ENCODE measurements around the gene MAD2L2.

The MAD2L2 gene

DNA sequence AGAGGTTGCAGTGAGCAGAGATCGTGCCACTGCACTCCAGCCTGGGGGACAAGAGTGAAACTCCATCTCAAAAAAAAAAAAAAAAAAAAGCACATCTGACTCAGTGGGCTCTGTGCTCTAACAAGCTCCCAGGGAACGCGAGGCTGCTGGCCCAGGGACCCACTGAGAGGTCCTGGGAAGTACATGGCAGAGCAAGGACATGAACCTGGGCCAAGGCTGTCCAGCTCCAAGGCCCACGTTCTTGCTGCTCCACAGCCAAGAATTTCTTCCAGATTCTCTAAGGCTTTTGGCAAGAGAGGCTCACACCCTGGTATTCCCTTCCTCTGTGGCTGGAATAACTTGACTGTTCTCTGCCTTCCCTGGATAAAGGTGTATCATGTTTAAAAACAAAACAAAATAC is 39.6 kb upstream of the MAD2L2 start:
- H3K9ac ChIP-seq (ENCODE audit: low read length in 5 of 5): no peak overlapping the region
- no peaks in the 10 kb centered on the region for H3K36me3 ChIP-seq (ENCODE audit: control insufficient read depth in 5 of 5, insufficient read depth in 5 of 5, low read length in 5 of 5)
- H3K9me3 ChIP-seq (ENCODE audit: control insufficient read depth in 5 of 5, low read length in 5 of 5): no peaks in the 10 kb centered on the region
- H3K27ac ChIP-seq (ENCODE audit: low read depth, low read length): no peak overlapping the region
- H3K27me3 ChIP-seq (ENCODE audit: control insufficient read depth in 5 of 5, insufficient read depth in 4 of 5, low read length in 5 of 5): peaks cover 0 to 7% (median 3%) of the 10 kb centered on the region in 5 donors
- no peak overlapping the region for H3K4me3 ChIP-seq (ENCODE audit: low read depth in 1 of 5, low read length in 5 of 5)
- peaks cover 0 to 12% (median 9%) of the 10 kb centered on the region in 5 donors for H3K4me1 ChIP-seq (ENCODE audit: control insufficient read depth in 5 of 5, insufficient read depth in 5 of 5, low read length in 5 of 5)

- Histone ChIP-seq H3K9me3 (ENCODE audit: control insufficient read depth in 5 of 5, low read length in 5 of 5) (no peaks in the 10 kb centered on the region), H3K4me1 (ENCODE audit: control insufficient read depth in 5 of 5, insufficient read depth in 5 of 5, low read length in 5 of 5) (peaks cover 0 to 12% (median 9%) of the 10 kb centered on the region in 5 donors), H3K27ac (ENCODE audit: low read depth, low read length) (no peak overlapping the region), H3K27me3 (ENCODE audit: control insufficient read depth in 5 of 5, insufficient read depth in 4 of 5, low read length in 5 of 5) (peaks cover 0 to 12% (median 6%) of the 10 kb centered on the region in 5 donors), H3K9ac (ENCODE audit: low read length in 5 of 5) (no peak overlapping the region), H3K4me3 (ENCODE audit: low read depth in 1 of 5, low read length in 5 of 5) (peak overlapping the region in 2 of 5 donors; percentile 65 to 74), H3K36me3 (ENCODE audit: control insufficient read depth in 5 of 5, insufficient read depth in 5 of 5, low read length in 5 of 5) (no peaks in the 10 kb centered on the region)
Measured at GRCh38 chr1:11720033-11720376, 39.1 kb upstream of the MAD2L2 start.

DNA sequence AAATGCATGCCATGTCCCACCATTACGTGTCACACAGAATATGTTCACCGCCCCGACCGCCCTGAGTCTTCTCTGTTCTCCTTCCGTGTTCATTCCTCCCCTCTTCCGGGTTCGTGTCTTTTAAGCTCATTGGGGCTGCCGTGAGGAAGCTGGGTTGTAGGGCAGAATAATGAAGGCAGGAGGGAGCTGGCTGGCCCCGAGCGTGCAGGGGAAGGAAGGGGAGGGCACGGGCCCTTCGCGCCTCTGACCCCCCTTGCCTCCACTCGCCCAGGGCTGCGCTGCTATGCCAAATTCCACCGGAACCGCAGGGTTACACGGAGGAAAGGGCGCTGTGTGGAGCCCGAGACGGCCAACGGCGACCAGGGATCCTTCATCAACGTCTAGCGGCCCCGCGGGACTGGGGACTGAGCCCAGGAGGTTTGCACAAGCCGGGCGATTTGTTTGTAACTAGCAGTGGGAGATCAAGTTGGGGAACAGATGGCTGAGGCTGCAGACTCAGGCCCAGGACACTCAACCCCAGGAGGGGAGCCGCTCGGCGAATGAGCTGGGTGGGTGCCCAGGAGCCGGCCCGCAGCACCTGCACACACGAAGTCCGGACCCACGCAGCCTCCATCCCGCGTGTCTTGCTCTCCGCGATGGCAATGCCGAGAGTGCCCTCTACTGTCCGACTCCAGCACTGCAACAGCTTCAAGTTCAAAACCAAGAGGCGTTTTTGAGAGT is 38.5 kb upstream of the MAD2L2 start:
- peaks cover 0 to 12% (median 9%) of the 10 kb centered on the region in 5 donors for H3K4me1 ChIP-seq (ENCODE audit: control insufficient read depth in 5 of 5, insufficient read depth in 5 of 5, low read length in 5 of 5)
- no peaks in the 10 kb centered on the region for H3K36me3 ChIP-seq (ENCODE audit: control insufficient read depth in 5 of 5, insufficient read depth in 5 of 5, low read length in 5 of 5)
- H3K27me3 ChIP-seq (ENCODE audit: control insufficient read depth in 5 of 5, insufficient read depth in 4 of 5, low read length in 5 of 5): peaks cover 0 to 15% (median 10%) of the 10 kb centered on the region in 5 donors
- H3K27ac ChIP-seq (ENCODE audit: low read depth, low read length): no peak overlapping the region
- H3K9ac ChIP-seq (ENCODE audit: low read length in 5 of 5): peak overlapping the region in 3 of 5 donors; percentile 35 to 66 (median 53)
- peak overlapping the region in 4 of 5 donors; percentile 48 to 74 (median 60) for H3K4me3 ChIP-seq (ENCODE audit: low read depth in 1 of 5, low read length in 5 of 5)
- H3K9me3 ChIP-seq (ENCODE audit: control insufficient read depth in 5 of 5, low read length in 5 of 5): no peaks in the 10 kb centered on the region

- Histone ChIP-seq H3K9me3 (ENCODE audit: control insufficient read depth in 5 of 5, low read length in 5 of 5) (no peaks in the 10 kb centered on the region), H3K4me1 (ENCODE audit: control insufficient read depth in 5 of 5, insufficient read depth in 5 of 5, low read length in 5 of 5) (peaks cover 0 to 11% (median 8%) of the 10 kb centered on the region in 5 donors), H3K9ac (ENCODE audit: low read length in 5 of 5) (no peak overlapping the region), H3K36me3 (ENCODE audit: control insufficient read depth in 5 of 5, insufficient read depth in 5 of 5, low read length in 5 of 5) (no peaks in the 10 kb centered on the region), H3K27me3 (ENCODE audit: control insufficient read depth in 5 of 5, insufficient read depth in 4 of 5, low read length in 5 of 5) (peaks cover 0 to 21% (median 17%) of the 10 kb centered on the region in 5 donors), H3K4me3 (ENCODE audit: low read depth in 1 of 5, low read length in 5 of 5) (no peak overlapping the region), H3K27ac (ENCODE audit: low read depth, low read length) (no peak overlapping the region)
Measured at GRCh38 chr1:11714831-11715575, 34.1 kb upstream of the MAD2L2 start.

GRCh38 chr1:11713095-11713494 is 32.1 kb upstream of the MAD2L2 start:
- H3K27me3 ChIP-seq (ENCODE audit: control insufficient read depth in 5 of 5, insufficient read depth in 4 of 5, low read length in 5 of 5): peaks cover 5 to 26% (median 23%) of the 10 kb centered on the region in 5 donors
- no peak overlapping the region for H3K9ac ChIP-seq (ENCODE audit: low read length in 5 of 5)
- H3K4me1 ChIP-seq (ENCODE audit: control insufficient read depth in 5 of 5, insufficient read depth in 5 of 5, low read length in 5 of 5): no peaks in the 10 kb centered on the region
- H3K9me3 ChIP-seq (ENCODE audit: control insufficient read depth in 5 of 5, low read length in 5 of 5): no peaks in the 10 kb centered on the region
- no peak overlapping the region for H3K27ac ChIP-seq (ENCODE audit: low read depth, low read length)
- no peaks in the 10 kb centered on the region for H3K36me3 ChIP-seq (ENCODE audit: control insufficient read depth in 5 of 5, insufficient read depth in 5 of 5, low read length in 5 of 5)
- no peak overlapping the region for H3K4me3 ChIP-seq (ENCODE audit: low read depth in 1 of 5, low read length in 5 of 5)

DNA sequence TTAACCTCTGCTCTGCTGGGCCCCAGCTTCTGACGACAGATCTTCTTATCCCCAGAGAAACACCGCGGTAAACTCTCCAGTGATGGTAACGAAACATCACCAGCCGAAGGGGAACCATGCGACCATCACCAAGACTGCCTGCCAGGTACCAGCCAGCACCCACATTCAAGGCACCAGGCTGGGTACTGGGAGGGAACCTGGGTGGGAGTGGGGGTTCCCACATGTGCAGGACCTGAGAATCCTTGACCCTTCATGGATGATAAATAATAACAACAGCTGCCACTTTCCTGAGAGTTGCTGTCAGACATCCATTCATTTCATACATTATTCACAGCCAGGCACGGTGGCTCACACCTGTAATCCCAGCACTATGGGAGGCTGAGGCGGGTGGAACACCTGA is 31.3 kb upstream of the MAD2L2 start:
- Histone ChIP-seq H3K9ac (ENCODE audit: low read length in 5 of 5) (no peak overlapping the region), H3K27me3 (ENCODE audit: control insufficient read depth in 5 of 5, insufficient read depth in 4 of 5, low read length in 5 of 5) (peaks cover 13 to 33% (median 30%) of the 10 kb centered on the region in 5 donors), H3K4me3 (ENCODE audit: low read depth in 1 of 5, low read length in 5 of 5) (no peak overlapping the region), H3K4me1 (ENCODE audit: control insufficient read depth in 5 of 5, insufficient read depth in 5 of 5, low read length in 5 of 5) (peaks cover 0 to 6% (median 2%) of the 10 kb centered on the region in 5 donors), H3K27ac (ENCODE audit: low read depth, low read length) (no peak overlapping the region), H3K36me3 (ENCODE audit: control insufficient read depth in 5 of 5, insufficient read depth in 5 of 5, low read length in 5 of 5) (no peaks in the 10 kb centered on the region), H3K9me3 (ENCODE audit: control insufficient read depth in 5 of 5, low read length in 5 of 5) (no peaks in the 10 kb centered on the region)

GRCh38 chr1:11711490-11711889 is 30.5 kb upstream of the MAD2L2 start:
- Histone ChIP-seq H3K9ac (ENCODE audit: low read length in 5 of 5) (no peak overlapping the region), H3K9me3 (ENCODE audit: control insufficient read depth in 5 of 5, low read length in 5 of 5) (no peaks in the 10 kb centered on the region), H3K4me1 (ENCODE audit: control insufficient read depth in 5 of 5, insufficient read depth in 5 of 5, low read length in 5 of 5) (peaks cover 0 to 6% (median 2%) of the 10 kb centered on the region in 5 donors)

DNA sequence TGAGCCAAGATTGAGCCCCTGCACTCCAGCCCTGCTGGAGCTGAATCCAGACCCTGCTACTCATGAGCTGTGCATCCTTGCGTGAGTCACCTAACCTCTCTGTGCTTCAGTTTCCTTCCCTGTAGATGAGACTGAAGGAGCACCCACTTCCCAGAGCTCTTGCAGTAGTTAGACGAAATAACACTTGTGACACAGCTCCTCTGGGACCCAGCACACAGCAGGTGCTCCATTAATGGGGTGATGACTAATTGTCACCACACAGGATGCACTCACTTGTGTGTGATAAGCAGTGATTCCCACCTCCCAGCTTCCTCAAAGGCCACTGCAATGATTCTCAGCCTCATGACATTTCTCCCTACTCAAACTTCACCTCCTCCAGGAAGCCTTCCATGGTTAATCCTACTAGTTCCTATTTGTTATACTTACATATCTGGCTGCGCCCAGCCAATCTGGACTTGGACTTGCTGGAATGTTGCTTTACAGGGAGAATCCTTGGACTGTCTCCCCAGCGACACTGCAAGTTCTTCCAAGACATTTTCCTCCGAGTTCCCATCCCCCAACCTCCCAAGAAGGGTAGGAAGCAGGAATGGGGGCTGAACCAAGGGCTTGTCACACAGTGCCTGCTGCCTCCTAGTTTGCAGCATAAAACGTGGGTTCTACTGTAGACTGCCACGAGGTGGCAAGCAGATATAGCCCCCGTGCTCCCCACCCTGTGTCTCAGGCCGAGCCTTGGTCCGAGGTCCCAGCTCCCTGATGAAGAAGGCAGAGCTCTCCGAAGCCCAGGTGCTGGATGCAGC is 27.8 kb upstream of the MAD2L2 start:
- H3K9me3 ChIP-seq (ENCODE audit: control insufficient read depth in 5 of 5, low read length in 5 of 5): no peaks in the 10 kb centered on the region
- H3K27ac ChIP-seq (ENCODE audit: low read depth, low read length): no peak overlapping the region
- no peaks in the 10 kb centered on the region for H3K36me3 ChIP-seq (ENCODE audit: control insufficient read depth in 5 of 5, insufficient read depth in 5 of 5, low read length in 5 of 5)
- H3K4me1 ChIP-seq (ENCODE audit: control insufficient read depth in 5 of 5, insufficient read depth in 5 of 5, low read length in 5 of 5): peaks cover 0 to 6% (median 2%) of the 10 kb centered on the region in 5 donors
- H3K27me3 ChIP-seq (ENCODE audit: control insufficient read depth in 5 of 5, insufficient read depth in 4 of 5, low read length in 5 of 5): peaks cover 25 to 51% (median 46%) of the 10 kb centered on the region in 5 donors
- H3K9ac ChIP-seq (ENCODE audit: low read length in 5 of 5): peak overlapping the region in 1 of 5 donors; percentile 16
- no peak overlapping the region for H3K4me3 ChIP-seq (ENCODE audit: low read depth in 1 of 5, low read length in 5 of 5)

More at GRCh38 chr1:11711490-11711889, 30.5 kb upstream of the MAD2L2 start:
- no peak overlapping the region for H3K27ac ChIP-seq (ENCODE audit: low read depth, low read length)
- no peaks in the 10 kb centered on the region for H3K36me3 ChIP-seq (ENCODE audit: control insufficient read depth in 5 of 5, insufficient read depth in 5 of 5, low read length in 5 of 5)
- H3K4me3 ChIP-seq (ENCODE audit: low read depth in 1 of 5, low read length in 5 of 5): no peak overlapping the region
- H3K27me3 ChIP-seq (ENCODE audit: control insufficient read depth in 5 of 5, insufficient read depth in 4 of 5, low read length in 5 of 5): peaks cover 14 to 37% (median 32%) of the 10 kb centered on the region in 5 donors

GRCh38 chr1:11707621-11708276 is 26.8 kb upstream of the MAD2L2 start:
- no peaks in the 10 kb centered on the region for H3K36me3 ChIP-seq (ENCODE audit: control insufficient read depth in 5 of 5, insufficient read depth in 5 of 5, low read length in 5 of 5)
- no peak overlapping the region for H3K4me3 ChIP-seq (ENCODE audit: low read depth in 1 of 5, low read length in 5 of 5)
- H3K9ac ChIP-seq (ENCODE audit: low read length in 5 of 5): no peak overlapping the region
- peaks cover 32 to 58% (median 53%) of the 10 kb centered on the region in 5 donors for H3K27me3 ChIP-seq (ENCODE audit: control insufficient read depth in 5 of 5, insufficient read depth in 4 of 5, low read length in 5 of 5)
- no peaks in the 10 kb centered on the region for H3K9me3 ChIP-seq (ENCODE audit: control insufficient read depth in 5 of 5, low read length in 5 of 5)
- H3K27ac ChIP-seq (ENCODE audit: low read depth, low read length): no peak overlapping the region
- H3K4me1 ChIP-seq (ENCODE audit: control insufficient read depth in 5 of 5, insufficient read depth in 5 of 5, low read length in 5 of 5): peaks cover 0 to 6% (median 2%) of the 10 kb centered on the region in 5 donors

Data from subcutaneous abdominal adipose tissue (tissue), 5 donors.